Neural cell (in vitro differentiated cells): ENCODE data around the gene CTSA. TPM values are rescaled to one million over a fixed set of nuclear protein-coding genes. Genes with fewer than 3 reads are reported as not detected.

Experiments used
- H2AFZ ChIP-seq: fragments of 200-600, 300-800 bp; sonication (generic), shearing (Covaris generic); 2 replicates; pipeline ENCODE4 v1.6.0; 2014; ENCODE audit warnings: low read depth, mild to moderate bottlenecking, antibody characterized with exemption, low read length, moderate library complexity
- H3F3A ChIP-seq: fragments of 200-600 bp; shearing (Covaris generic); 2 replicates; pipeline ENCODE4 v1.6.1; 2016; ENCODE audit warnings: mild to moderate bottlenecking, moderate library complexity, mixed read lengths, antibody characterized with exemption, low read length; ENCODE audit not compliant: insufficient read depth, poor library complexity, severe bottlenecking
- H3K27ac ChIP-seq: fragments of 200-600, 300-800 bp; sonication (generic), shearing (Covaris generic); 2 replicates; pipeline ENCODE4 v1.5.1; 2014; ENCODE audit warnings: mild to moderate bottlenecking, low read length, moderate library complexity
- H3K27me3 ChIP-seq: fragments of 300-800, 200-600 bp; sonication (generic), shearing (Covaris generic); 2 replicates; pipeline ENCODE4 v1.6.0; 2014; ENCODE audit warnings: mild to moderate bottlenecking, low read depth, low read length, moderate library complexity; ENCODE audit not compliant: insufficient read depth
- H3K36me3 ChIP-seq: fragments of 300-800, 200-600 bp; sonication (generic), shearing (Covaris generic); 2 replicates; pipeline ENCODE4 v1.5.1; 2014; ENCODE audit warnings: mild to moderate bottlenecking, antibody characterized with exemption, low read length, moderate library complexity; ENCODE audit not compliant: insufficient read depth
- H3K4me2 ChIP-seq: fragments of 300-800, 200-600 bp; sonication (generic), shearing (Covaris generic); 2 replicates; pipeline ENCODE4 v1.6.0; 2014; ENCODE audit warnings: mild to moderate bottlenecking, low read length
- H3K4me3 ChIP-seq: fragments of 300-800, 200-600 bp; sonication (generic), shearing (Covaris generic); 2 replicates; pipeline ENCODE4 v1.5.1; 2014; ENCODE audit warnings: mild to moderate bottlenecking, low read length, moderate library complexity
- H3K79me2 ChIP-seq: fragments of 200-600 bp; shearing (Covaris generic); replicated peaks from 2 replicates; pipeline ENCODE4 v1.6.0; 2014; ENCODE audit warnings: mild to moderate bottlenecking, low read length, moderate library complexity; ENCODE audit not compliant: insufficient read depth
- H3K9ac ChIP-seq: fragments of 300-800, 200-600 bp; sonication (generic), shearing (Covaris generic); 2 replicates; pipeline ENCODE4 v1.6.1; 2016; ENCODE audit warnings: mild to moderate bottlenecking, low read length, mixed read lengths
- H3K9me2 ChIP-seq: fragments of 200-600 bp; shearing (Covaris generic); 2 replicates; pipeline ENCODE4 v1.6.1; 2016; ENCODE audit warnings: mild to moderate bottlenecking, low read length, mixed read lengths; ENCODE audit not compliant: insufficient read depth
- H3K9me3 ChIP-seq: fragments of 200-600, 300-800 bp; sonication (generic), shearing (Covaris generic); 2 replicates; pipeline ENCODE4 v1.6.1; 2016; ENCODE audit warnings: mild to moderate bottlenecking, mixed run types, low read length, moderate library complexity, mixed read lengths
- H4K20me1 ChIP-seq: fragments of 200-600 bp; shearing (Covaris generic); 2 replicates; pipeline ENCODE4 v1.6.1; 2016; ENCODE audit warnings: mild to moderate bottlenecking, mixed run types; ENCODE audit not compliant: insufficient read depth
- CTCF ChIP-seq: fragments of 450-650 bp; IDR thresholded peaks from 2 replicates; pipeline ENCODE4 v1.5.1; 2014; ENCODE audit warnings: antibody characterized with exemption, mild to moderate bottlenecking, moderate library complexity; ENCODE audit not compliant: poor library complexity, severe bottlenecking
- EP300 ChIP-seq: fragments of 450-650 bp; conservative IDR thresholded peaks from 2 replicates; pipeline ENCODE4 v1.6.1; 2014; ENCODE audit warnings: antibody characterized with exemption, mild to moderate bottlenecking, moderate library complexity; ENCODE audit not compliant: poor library complexity, severe bottlenecking
- EZH2 ChIP-seq: fragments of 200-600, 300-800 bp; shearing (Covaris generic), sonication (generic); IDR thresholded peaks from 2 replicates; pipeline ENCODE4 v1.6.1; 2014; ENCODE audit warnings: antibody characterized with exemption, low read length, borderline replicate concordance, mild to moderate bottlenecking; ENCODE audit not compliant: insufficient read depth, poor library complexity, severe bottlenecking
- MXI1 ChIP-seq: fragments of 450-650 bp; conservative IDR thresholded peaks from 2 replicates; pipeline ENCODE4 v1.6.1; 2014; ENCODE audit warnings: antibody characterized with exemption, mild to moderate bottlenecking; ENCODE audit not compliant: poor library complexity, severe bottlenecking
- POLR2AphosphoS5 ChIP-seq: IDR thresholded peaks from 2 replicates; pipeline ENCODE4 v1.6.1; 2012
- RAD21 ChIP-seq: fragments of 450-650 bp; conservative IDR thresholded peaks from 2 replicates; pipeline ENCODE4 v1.6.1; 2014; ENCODE audit warnings: antibody characterized with exemption, mild to moderate bottlenecking, moderate library complexity
- SMC3 ChIP-seq: fragments of 450-650 bp; conservative IDR thresholded peaks from 2 replicates; pipeline ENCODE4 v1.6.1; 2014; ENCODE audit warnings: antibody characterized with exemption, mild to moderate bottlenecking, moderate library complexity; ENCODE audit not compliant: poor library complexity
- TAF1 ChIP-seq: IDR thresholded peaks from 2 replicates; pipeline ENCODE4 v1.6.1; 2012; ENCODE audit warnings: low read depth
- polyA plus RNA-seq: library from polyadenylated mRNA; depleted of rRNA; stranded (reverse); fragments of >200 nt; gene quantifications from 2 replicates; pipeline ENCODE4 v1.2.3, GENCODE V29; 2014
- TF ChIP-seq, protein P1 (sequence below): IDR thresholded peaks from 2 replicates; pipeline ENCODE4 v1.6.1; 2012; ENCODE audit warnings: borderline replicate concordance

CTSA gene
- polyA plus RNA-seq, 1 donor from 2014 or later, result 25.7 TPM

DNA sequence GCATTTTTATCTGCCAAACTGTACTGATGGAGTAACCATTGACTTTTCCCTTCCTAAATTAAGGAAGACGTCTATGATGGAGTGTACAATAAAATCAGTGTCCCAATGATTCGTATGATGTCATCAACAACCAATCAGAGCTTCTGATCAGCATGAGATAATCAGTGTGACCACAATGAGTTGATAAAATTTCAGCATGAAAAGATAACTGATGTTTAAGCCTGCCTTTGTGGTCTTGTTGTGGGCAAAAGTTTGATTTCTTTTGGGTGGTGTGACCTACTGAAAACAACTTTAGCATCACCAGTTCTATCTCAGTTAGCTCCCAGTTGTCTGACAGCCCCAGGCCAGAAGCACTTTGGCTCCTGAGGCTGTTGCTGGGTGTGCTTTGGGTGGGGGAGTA is 46.6 kb downstream of the CTSA start:
- H3K79me2 ChIP-seq, result peaks cover 21% of the 10 kb centered on the region
- no peak overlapping the region for H2AFZ ChIP-seq
- no peak overlapping the region for H3K27ac ChIP-seq
- H3K4me3 ChIP-seq, result no peak overlapping the region
- H3K9me3 ChIP-seq, result no peaks in the 10 kb centered on the region
- H3F3A ChIP-seq, result no peaks in the 10 kb centered on the region
- H3K9me2 ChIP-seq, result no peaks in the 10 kb centered on the region
- no peaks in the 10 kb centered on the region for H4K20me1 ChIP-seq
- H3K36me3 ChIP-seq, result no peaks in the 10 kb centered on the region
- H3K4me2 ChIP-seq, result no peak overlapping the region
- H3K27me3 ChIP-seq, result no peaks in the 10 kb centered on the region
- TF ChIP-seq POLR2AphosphoS5, result no peak
- no peak for TF ChIP-seq EP300
- TF ChIP-seq MXI1, result no peak
- TF ChIP-seq, protein P1, sequence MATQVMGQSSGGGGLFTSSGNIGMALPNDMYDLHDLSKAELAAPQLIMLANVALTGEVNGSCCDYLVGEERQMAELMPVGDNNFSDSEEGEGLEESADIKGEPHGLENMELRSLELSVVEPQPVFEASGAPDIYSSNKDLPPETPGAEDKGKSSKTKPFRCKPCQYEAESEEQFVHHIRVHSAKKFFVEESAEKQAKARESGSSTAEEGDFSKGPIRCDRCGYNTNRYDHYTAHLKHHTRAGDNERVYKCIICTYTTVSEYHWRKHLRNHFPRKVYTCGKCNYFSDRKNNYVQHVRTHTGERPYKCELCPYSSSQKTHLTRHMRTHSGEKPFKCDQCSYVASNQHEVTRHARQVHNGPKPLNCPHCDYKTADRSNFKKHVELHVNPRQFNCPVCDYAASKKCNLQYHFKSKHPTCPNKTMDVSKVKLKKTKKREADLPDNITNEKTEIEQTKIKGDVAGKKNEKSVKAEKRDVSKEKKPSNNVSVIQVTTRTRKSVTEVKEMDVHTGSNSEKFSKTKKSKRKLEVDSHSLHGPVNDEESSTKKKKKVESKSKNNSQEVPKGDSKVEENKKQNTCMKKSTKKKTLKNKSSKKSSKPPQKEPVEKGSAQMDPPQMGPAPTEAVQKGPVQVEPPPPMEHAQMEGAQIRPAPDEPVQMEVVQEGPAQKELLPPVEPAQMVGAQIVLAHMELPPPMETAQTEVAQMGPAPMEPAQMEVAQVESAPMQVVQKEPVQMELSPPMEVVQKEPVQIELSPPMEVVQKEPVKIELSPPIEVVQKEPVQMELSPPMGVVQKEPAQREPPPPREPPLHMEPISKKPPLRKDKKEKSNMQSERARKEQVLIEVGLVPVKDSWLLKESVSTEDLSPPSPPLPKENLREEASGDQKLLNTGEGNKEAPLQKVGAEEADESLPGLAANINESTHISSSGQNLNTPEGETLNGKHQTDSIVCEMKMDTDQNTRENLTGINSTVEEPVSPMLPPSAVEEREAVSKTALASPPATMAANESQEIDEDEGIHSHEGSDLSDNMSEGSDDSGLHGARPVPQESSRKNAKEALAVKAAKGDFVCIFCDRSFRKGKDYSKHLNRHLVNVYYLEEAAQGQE, result no peak
- no peak for TF ChIP-seq TAF1
- no peak for TF ChIP-seq RAD21
- TF ChIP-seq EZH2, result no peak
- no peak for TF ChIP-seq SMC3
- TF ChIP-seq CTCF, result no peak
- no peak overlapping the region for H3K9ac ChIP-seq

DNA sequence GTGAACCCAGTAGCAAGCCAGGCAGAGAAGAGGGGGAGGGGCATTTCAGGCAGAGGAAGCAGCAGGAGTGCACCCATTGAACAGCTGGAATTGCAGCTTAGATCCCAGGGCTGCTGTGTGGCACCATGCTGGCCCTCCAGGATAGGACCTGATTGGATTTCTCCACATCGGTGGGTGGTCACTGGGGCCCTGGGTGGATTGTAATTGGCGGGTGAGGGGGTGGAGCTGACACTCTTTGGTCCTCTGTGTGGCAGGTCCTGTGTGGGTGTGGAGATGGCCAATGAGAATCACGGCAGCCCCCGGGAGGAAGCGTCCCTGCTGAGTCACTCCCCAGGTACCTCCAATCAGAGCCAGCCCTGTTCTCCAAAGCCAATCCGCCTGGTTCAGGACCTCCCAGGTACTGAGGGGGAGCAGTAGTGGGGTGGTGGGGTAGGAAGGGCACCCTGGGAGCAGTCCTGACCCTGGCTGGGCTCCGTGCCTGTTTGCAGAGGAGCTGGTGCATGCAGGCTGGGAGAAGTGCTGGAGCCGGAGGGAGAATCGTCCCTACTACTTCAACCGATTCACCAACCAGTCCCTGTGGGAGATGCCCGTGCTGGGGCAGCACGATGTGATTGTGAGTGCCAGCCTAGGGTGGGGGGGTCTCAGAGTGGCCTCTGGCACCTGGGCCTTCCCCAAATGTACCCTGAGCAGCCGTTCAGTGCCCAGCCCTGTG is 47.7 kb downstream of the CTSA start:
- Histone ChIP-seq H4K20me1 (no peaks in the 10 kb centered on the region), H3K79me2 (peaks cover 15% of the 10 kb centered on the region), H3K4me3 (no peak overlapping the region), H3K27me3 (no peaks in the 10 kb centered on the region), H3K9me2 (no peaks in the 10 kb centered on the region), H3K36me3 (no peaks in the 10 kb centered on the region), H3K9ac (no peak overlapping the region), H3F3A (no peaks in the 10 kb centered on the region), H3K9me3 (no peaks in the 10 kb centered on the region), H2AFZ (no peak overlapping the region), H3K4me2 (no peak overlapping the region), H3K27ac (no peak overlapping the region)
- TF ChIP-seq RAD21 (no peak), MXI1 (no peak), POLR2AphosphoS5 (no peak), TAF1 (no peak), EP300 (no peak), SMC3 (no peak), CTCF (no peak), EZH2 (no peak)
- TF ChIP-seq, protein P1, result no peak
